GOT3 (cell line): ENCODE data around the gene WNT7B.

Experiments used
- DNase-seq: peaks from one replicate; lab custom pipeline; 2025; ENCODE audit warnings: mixed read lengths; lab: John Stamatoyannopoulos, UW

WNT7B gene

GRCh38 chr22:45977003-45977411 is at the start of gene WNT7B:
WNT7B (minus strand) TSS chr22:45977162; CDS start chr22:45976754, 408 bp downstream.
- DNase-seq = no peak

DNA sequence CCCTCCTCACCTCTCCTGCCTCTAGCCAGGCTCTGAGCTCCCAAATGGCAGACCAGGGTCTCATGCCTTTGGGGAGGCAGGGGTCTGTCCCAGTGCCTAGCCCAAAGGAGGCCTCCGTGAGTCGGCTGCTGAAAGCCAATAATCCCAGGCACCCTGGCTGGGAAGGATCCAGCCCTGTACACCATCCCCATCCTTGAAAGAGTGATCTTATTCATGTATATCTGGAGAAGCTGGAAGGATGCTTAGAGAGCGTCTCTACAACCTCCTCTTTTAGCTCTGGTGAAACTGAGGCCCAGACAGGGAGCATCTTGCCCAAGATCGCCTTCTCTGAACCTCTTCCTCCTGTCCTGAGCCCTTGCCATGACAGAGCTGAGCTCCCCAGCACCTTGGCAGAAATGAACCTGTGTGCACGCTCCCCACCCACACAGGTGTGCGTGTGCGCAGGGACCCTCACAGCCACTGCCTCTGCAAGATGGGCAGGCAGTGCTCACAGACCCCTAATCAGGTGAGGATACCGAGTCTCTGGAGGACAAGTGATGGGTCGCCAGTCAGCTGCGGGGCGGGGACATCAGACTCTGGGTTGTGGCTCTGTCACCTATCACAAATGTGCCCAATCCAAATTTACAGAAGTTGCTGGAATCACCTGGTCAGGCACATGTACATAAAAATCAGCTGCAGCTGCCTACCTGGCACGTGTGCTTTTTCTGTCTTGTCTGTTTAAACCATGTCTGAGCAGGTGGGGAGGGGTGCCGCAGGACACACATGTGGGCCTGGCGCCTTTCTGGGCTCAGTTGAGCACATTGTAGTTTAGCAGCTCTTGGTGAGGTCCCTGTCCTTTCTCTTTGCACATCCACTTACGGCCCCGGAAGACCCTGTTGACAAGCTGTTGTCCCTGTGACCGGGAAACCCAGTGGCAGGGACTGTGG is 49.3 kb upstream of the WNT7B start:
- DNase-seq = no peak

DNA sequence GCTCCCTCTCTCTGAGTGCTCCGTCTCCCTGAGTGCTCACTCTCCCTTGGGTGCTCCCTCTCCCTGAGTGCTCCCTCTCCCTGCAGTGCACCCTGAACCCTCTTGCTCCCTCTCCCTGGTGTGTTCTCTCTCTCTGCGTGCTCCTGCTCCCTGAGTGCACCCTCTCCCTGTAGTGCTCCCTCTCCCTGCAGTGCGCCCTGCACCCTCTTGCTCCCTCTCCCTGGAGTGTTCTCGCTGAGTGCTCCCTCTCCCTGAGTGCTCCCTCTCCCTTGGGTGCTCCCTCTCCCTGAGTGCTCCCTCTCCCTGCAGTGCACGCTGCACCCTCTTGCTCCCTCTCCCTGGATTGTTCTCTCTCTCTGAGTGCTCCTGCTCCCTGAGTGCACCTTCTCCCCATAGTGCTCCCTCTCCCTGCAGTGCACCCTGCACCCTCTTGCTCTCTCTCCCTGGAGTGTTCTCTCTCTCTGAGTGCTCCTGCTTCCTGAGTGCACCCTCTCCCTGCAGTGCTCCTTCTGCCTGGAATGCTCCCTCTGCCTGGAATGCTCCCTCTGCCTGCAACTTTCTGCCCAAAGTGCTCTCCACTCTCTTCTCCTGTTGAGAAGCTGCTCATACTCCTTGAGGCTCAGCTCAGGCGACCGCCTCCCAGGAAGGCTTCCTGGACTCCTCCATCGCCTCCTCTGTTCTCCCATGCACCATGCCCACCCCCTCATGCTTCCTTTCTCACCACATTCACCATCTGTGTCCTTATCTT is 48.4 kb upstream of the WNT7B start:
- no peak for DNase-seq

- no peak for DNase-seq
These were observed 47.3 kb upstream of the WNT7B start for GRCh38 chr22:46024136-46024840.

DNA sequence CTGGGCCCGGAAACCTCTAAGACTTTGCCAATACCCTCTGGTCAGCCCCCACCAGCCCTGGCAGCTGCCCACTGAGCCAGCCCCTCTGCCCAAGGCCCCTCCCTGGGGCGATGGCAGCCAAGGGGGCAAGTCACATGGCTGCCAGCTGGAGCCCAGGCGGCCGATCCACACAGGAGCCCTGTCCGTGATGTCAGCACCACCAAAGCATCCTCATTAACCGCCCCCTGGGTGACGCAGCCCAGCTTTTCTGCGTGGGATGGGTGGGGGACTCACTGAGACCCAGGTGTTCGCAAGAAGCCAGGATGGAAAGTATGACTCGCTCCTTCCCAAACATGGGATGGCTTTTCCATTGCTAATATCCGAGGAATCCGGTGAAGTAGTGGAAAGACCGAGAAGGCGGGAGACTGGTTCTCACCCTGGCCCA is 46.6 kb upstream of the WNT7B start:
- DNase-seq = no peak

- no peak for DNase-seq
These were observed 46.0 kb upstream of the WNT7B start for GRCh38 chr22:46022881-46023512.

DNA sequence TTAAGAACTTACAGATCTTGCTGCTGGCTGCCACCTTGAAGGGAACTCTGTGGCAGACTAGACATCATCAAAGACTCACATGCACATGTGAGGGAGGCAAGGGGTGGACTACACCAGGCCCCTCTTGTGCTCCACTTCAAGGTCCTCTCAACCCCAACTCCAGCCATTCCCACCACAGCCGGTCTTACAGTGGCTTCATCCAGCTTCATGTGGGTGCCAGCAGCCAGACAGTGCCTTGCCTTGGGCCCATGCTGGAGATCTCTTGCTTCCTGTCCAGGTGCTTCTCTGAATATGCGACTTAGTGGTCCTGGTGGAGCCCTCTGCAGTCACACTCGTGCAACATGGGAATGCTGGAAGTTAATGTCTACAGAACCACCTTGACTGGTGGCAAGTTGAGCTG is 44.6 kb upstream of the WNT7B start:
- no peak for DNase-seq

DNA sequence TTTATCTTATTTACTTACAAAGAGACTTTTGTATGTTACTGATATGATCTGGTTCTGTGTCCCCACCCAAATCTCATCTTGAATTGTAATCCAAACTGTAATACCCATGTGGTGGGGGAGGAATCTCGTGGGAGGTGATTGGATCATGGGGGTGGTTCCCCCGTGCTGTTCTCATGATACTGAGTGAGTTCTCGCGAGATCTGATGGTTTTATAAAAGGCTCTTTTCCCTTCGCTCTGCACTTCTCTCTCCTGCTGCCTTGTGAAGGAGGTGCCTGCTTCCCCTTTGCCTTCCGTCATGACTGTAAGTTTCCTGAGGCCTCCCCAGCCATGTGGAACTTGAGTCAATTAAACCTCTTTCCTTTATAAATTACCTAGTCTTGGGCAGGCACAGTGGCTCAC is 42.4 kb upstream of the WNT7B start:
- DNase-seq = no peak

GRCh38 chr22:46018859-46019258 is 41.9 kb upstream of the WNT7B start:
- DNase-seq = no peak

GRCh38 chr22:46017166-46017565 is 40.2 kb upstream of the WNT7B start:
- no peak for DNase-seq

- DNase-seq = peak; percentile 89
These were observed 36.8 kb upstream of the WNT7B start for GRCh38 chr22:46013460-46014416.

- no peak for DNase-seq
These were observed 35.9 kb upstream of the WNT7B start for GRCh38 chr22:46012881-46013281.

- DNase-seq = no peak
These were observed 35.4 kb upstream of the WNT7B start for GRCh38 chr22:46012182-46012880.

DNA sequence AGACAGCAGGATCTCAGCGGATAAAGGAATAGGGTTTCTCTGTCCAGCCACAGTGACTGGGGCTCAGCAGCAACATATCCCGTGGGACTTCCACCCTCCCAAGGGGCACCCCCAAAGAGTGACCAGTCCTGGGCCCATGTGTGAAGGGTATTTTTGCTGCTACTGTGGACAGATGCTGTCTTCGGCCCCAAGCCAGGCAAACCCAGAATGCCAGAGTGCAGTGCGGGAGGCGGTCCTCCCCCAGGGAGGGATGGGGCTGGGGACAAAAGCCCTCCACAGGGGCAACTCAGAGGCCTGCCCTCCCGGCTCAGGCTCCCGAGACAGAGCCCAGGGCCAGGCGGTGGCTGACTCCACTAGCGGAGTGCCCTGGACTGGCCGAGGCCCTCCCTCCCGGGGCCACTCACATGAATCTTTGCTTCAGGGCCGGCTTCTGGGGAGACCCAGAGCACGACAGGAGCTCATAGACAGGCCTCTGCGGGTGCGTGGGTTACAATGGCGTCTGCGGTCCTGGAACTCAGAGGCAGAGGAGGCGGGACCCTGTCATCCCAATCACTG is 34.7 kb upstream of the WNT7B start:
- no peak for DNase-seq

GRCh38 chr22:46010951-46011626 is 34.1 kb upstream of the WNT7B start:
- DNase-seq = no peak

DNA sequence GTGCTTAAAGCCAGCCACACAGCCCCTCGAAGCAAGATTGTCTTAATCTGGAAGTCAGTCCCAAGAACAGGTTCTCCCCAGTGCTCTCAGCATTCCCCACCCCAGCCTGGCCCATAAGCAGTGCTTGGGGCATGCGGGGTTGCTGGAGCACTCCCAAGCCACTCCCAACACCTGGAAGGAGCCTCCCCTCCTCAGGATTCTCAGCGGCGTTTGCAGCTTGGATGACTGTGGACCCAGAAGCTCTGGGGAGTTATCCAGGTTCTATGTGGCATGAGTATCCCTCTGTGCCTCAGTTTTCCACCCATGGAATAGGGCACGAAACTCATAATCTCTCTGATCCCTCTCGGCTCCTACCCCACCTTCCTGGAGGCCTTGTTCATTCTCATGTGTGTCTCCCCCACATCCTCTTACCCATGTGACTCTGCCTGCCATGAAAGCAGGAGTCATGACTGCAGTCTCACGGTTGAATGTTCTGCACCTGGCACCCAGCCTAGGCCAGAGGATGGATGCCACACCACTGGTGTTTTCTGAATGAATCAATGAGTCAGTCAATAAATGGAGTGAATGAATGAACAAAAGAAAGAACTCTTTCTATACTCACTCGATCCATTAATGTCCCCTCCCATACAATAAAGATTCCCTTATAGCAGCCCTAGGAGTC is 33.4 kb upstream of the WNT7B start:
- no peak for DNase-seq

GRCh38 chr22:46009730-46010129 is 32.8 kb upstream of the WNT7B start:
- no peak for DNase-seq

DNA sequence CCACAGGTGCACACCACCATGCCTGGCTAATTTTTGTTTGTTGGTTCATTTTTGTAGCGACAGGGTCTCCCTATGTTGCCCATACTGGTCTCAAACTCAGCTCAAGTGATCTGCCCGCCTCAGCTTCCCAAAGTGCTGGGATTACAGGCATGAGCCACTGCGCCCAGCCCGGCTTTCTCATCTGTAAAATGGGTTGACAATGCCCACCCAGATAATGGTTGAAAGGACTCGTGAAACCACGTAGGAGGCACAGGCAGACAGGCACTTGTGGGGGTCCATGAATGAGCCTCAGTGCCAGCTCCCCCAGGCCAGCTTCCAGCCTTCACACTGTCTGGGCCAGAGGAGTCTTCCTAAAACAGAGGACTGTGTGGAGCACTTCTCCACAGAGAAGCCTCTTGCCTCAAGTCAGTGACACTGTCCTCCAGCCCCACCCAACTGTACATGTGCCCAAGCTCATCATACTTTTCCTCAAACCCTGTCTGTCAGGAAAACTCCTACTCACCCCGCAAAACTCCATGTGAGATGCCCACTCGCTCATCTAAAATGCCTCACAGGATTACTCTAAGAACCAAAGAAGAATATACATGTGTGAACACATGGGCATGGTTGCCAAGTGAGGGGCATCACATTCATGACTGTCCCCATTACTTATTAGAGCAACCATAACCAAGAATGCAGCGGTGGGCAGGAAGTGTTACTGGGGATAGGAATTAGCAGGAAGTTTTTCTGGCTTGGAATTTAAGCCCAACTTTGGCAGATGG is 32.1 kb upstream of the WNT7B start:
- no peak for DNase-seq
